ENCODE results near the gene MGLL.

DNA sequence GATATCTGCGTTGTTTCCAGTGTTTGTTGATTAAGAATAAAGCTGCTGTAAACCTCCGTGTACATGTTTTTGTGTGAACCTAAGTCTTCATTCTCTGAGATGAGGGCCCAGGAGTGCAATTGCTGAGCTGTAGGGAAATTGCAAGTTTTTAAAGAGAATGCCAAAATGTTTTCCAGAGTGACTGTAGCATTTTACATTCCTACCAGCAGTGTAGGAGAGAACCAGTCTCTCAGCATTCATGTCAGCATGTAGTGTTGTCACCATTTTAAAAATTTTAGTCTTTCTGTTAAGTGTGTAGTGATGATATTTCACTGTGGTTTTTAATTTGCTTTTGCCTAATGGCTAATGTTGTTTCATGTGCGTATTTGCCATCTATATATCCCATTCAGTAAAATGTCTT is 3.4 kb upstream of the MGLL start:
- no peak for TF ChIP-seq CTCF (IDR thresholded peaks at IDR 0.05; ENCODE audit: low read length)
- TF ChIP-seq EZH2 (IDR thresholded peaks at IDR 0.05; ENCODE audit: borderline replicate concordance, low read length) = no peak

Data from OCI-LY1 (cell line).